IPS-15b (cell line): ENCODE results near the gene ADGRF3.
"Not testable (repeated sequence)": the region's sequence is repeated elsewhere in the genome, so short reads cannot be mapped to it uniquely, and the experiment has no call there.

Source experiments
- H3K27me3 ChIP-seq: one replicate; pipeline ENCODE4 v1.6.1; 2013; ENCODE audit warnings: low read length; ENCODE audit not compliant: control insufficient read depth, insufficient read depth
- H3K36me3 ChIP-seq: one replicate; pipeline ENCODE4 v1.6.1; 2013; ENCODE audit warnings: low read length; ENCODE audit not compliant: control insufficient read depth, insufficient read depth
- H3K4me1 ChIP-seq: one replicate; pipeline ENCODE4 v1.6.1; 2013; ENCODE audit warnings: mild to moderate bottlenecking, low read length; ENCODE audit not compliant: control insufficient read depth, insufficient read depth
- H3K4me3 ChIP-seq: one replicate; pipeline ENCODE4 v1.5.1; 2013; ENCODE audit warnings: low read depth, low read length
- H3K9ac ChIP-seq: one replicate; pipeline ENCODE4 v1.6.1; 2013; ENCODE audit warnings: low read depth, mild to moderate bottlenecking, low read length
- H3K9me3 ChIP-seq: one replicate; pipeline ENCODE4 v1.6.1; 2013; ENCODE audit warnings: mild to moderate bottlenecking, low read length; ENCODE audit not compliant: control insufficient read depth, insufficient read depth

Gene ADGRF3

GRCh38 chr2:26329083-26329482, 17.5 kb downstream of the ADGRF3 start:
- not testable (repeated sequence) for H3K4me1 ChIP-seq

GRCh38 chr2:26327291-26328272, 19.0 kb downstream of the ADGRF3 start:
- no peaks in the 10 kb centered on the region for H3K27me3 ChIP-seq
- no peaks in the 10 kb centered on the region for H3K9me3 ChIP-seq
- no peak overlapping the region for H3K9ac ChIP-seq
- H3K4me1 ChIP-seq: no peaks in the 10 kb centered on the region
- no peak overlapping the region for H3K4me3 ChIP-seq
- H3K36me3 ChIP-seq: no peaks in the 10 kb centered on the region

More at GRCh38 chr2:26329083-26329482, 17.5 kb downstream of the ADGRF3 start:
- not testable (repeated sequence) for H3K4me3 ChIP-seq, H3K27me3 ChIP-seq, H3K9ac ChIP-seq, H3K9me3 ChIP-seq, H3K36me3 ChIP-seq

- Histone ChIP-seq H3K27me3 (no peaks in the 10 kb centered on the region), H3K9ac (no peak overlapping the region), H3K9me3 (no peaks in the 10 kb centered on the region), H3K4me1 (no peaks in the 10 kb centered on the region), H3K4me3 (no peak overlapping the region), H3K36me3 (no peaks in the 10 kb centered on the region)
Observed at GRCh38 chr2:26326514-26326913, 20.1 kb downstream of the ADGRF3 start.

- Histone ChIP-seq H3K4me1 (no peaks in the 10 kb centered on the region), H3K36me3 (no peaks in the 10 kb centered on the region), H3K27me3 (no peaks in the 10 kb centered on the region), H3K9me3 (no peaks in the 10 kb centered on the region), H3K9ac (no peak overlapping the region), H3K4me3 (no peak overlapping the region)
Observed at GRCh38 chr2:26325851-26326250, 20.7 kb downstream of the ADGRF3 start.

GRCh38 chr2:26324903-26325302, 21.7 kb downstream of the ADGRF3 start:
- Histone ChIP-seq H3K4me3 (no peak overlapping the region), H3K9me3 (no peaks in the 10 kb centered on the region), H3K4me1 (no peaks in the 10 kb centered on the region), H3K36me3 (no peaks in the 10 kb centered on the region), H3K27me3 (no peaks in the 10 kb centered on the region), H3K9ac (no peak overlapping the region)

GRCh38 chr2:26324479-26324878, 22.1 kb downstream of the ADGRF3 start:
- H3K4me1 ChIP-seq, H3K4me3 ChIP-seq, H3K9me3 ChIP-seq, H3K36me3 ChIP-seq, H3K27me3 ChIP-seq, H3K9ac ChIP-seq: not testable (repeated sequence)

GRCh38 chr2:26318950-26319349, 27.6 kb downstream of the ADGRF3 start:
- Histone ChIP-seq H3K9ac (no peak overlapping the region), H3K4me3 (no peak overlapping the region)

GRCh38 chr2:26317377-26318105, 29.0 kb downstream of the ADGRF3 start:
- Histone ChIP-seq H3K9me3 (no peaks in the 10 kb centered on the region), H3K27me3 (no peaks in the 10 kb centered on the region), H3K4me3 (no peak overlapping the region), H3K4me1 (no peaks in the 10 kb centered on the region), H3K9ac (no peak overlapping the region), H3K36me3 (no peaks in the 10 kb centered on the region)

More at GRCh38 chr2:26318950-26319349, 27.6 kb downstream of the ADGRF3 start:
- H3K4me1 ChIP-seq: no peaks in the 10 kb centered on the region
- H3K9me3 ChIP-seq: no peaks in the 10 kb centered on the region
- no peaks in the 10 kb centered on the region for H3K27me3 ChIP-seq
- no peaks in the 10 kb centered on the region for H3K36me3 ChIP-seq

GRCh38 chr2:26316845-26317244, 29.7 kb downstream of the ADGRF3 start:
- H3K4me3 ChIP-seq: no peak overlapping the region
- H3K27me3 ChIP-seq: no peaks in the 10 kb centered on the region
- H3K9ac ChIP-seq: no peak overlapping the region
- no peaks in the 10 kb centered on the region for H3K9me3 ChIP-seq
- H3K36me3 ChIP-seq: no peaks in the 10 kb centered on the region
- H3K4me1 ChIP-seq: no peaks in the 10 kb centered on the region

GRCh38 chr2:26316041-26316440, 30.5 kb downstream of the ADGRF3 start:
- Histone ChIP-seq H3K4me1 (no peaks in the 10 kb centered on the region), H3K36me3 (no peaks in the 10 kb centered on the region), H3K4me3 (no peak overlapping the region), H3K9me3 (no peaks in the 10 kb centered on the region), H3K27me3 (no peaks in the 10 kb centered on the region), H3K9ac (no peak overlapping the region)

- H3K27me3 ChIP-seq: no peaks in the 10 kb centered on the region
- H3K9me3 ChIP-seq: no peaks in the 10 kb centered on the region
- no peaks in the 10 kb centered on the region for H3K36me3 ChIP-seq
- H3K4me1 ChIP-seq: no peaks in the 10 kb centered on the region
- no peak overlapping the region for H3K4me3 ChIP-seq
- H3K9ac ChIP-seq: no peak overlapping the region
Observed at GRCh38 chr2:26314243-26314642, 32.3 kb downstream of the ADGRF3 start.

GRCh38 chr2:26313446-26313845, 33.1 kb downstream of the ADGRF3 start:
- Histone ChIP-seq H3K9ac (no peak overlapping the region), H3K4me1 (no peaks in the 10 kb centered on the region), H3K9me3 (no peaks in the 10 kb centered on the region), H3K27me3 (no peaks in the 10 kb centered on the region), H3K36me3 (no peaks in the 10 kb centered on the region), H3K4me3 (no peak overlapping the region)
